ENCODE data around the gene RPTOR. TPM values are rescaled to one million over a fixed set of nuclear protein-coding genes. Genes with fewer than 3 reads are reported as not detected.

Gene RPTOR
- polyA plus RNA-seq, 1 donor (not counting 4 experiments of a cell fraction or from before 2014, with no cell fraction given): 4.0 TPM

DNA sequence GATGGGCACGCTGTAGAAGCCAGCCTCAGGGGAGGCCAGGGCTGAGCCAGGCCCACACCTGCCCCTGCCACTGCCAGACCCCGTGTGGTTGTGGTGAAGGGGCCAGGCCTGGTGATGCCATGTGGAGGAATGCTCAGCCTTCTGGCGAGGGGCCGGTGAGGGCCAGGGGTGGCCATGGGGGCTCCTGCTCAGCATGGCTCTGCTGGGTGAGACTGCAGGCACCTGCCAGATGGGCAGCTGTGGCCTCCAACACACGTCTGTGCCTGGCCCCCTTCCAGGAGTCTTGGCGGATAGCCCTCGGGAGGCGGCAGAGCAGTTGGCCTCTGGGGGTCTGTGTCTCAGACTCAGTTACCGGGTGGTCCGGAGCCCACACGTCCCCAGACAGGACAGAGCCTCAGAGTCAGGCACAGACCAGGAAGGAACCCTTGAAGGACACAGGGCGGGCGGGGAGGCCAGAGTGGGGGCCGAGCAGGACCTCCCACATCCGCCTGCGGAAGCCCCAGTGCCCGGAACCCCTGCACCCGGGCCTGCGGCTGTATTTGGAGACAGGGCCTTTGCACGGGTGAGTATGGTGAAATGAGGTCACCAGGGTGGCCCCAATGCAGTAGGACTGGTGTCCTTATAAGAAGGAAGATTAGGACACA lies 424.5 kb downstream of the RPTOR start:
- FAIRE-seq (no peak), DNase-seq (ENCODE audit: low read depth, low spot score) (no peak)
- Histone ChIP-seq H3K27ac (ENCODE audit: control insufficient read depth, insufficient read depth, low read length) (no peak overlapping the region), H3K27me3 (ENCODE audit: control insufficient read depth, extremely low read depth, insufficient read depth, low read length) (peaks cover 27% of the 10 kb centered on the region), H3K9me1 (ENCODE audit: control insufficient read depth, extremely low read depth, insufficient read depth, low read length) (no peaks in the 10 kb centered on the region), H3K79me2 (ENCODE audit: control insufficient read depth, insufficient read depth, low read length) (no peaks in the 10 kb centered on the region), H3K4me2 (ENCODE audit: control insufficient read depth, extremely low read depth, insufficient read depth, low read depth, low read length) (no peak overlapping the region), H3K9ac (ENCODE audit: control insufficient read depth, extremely low read depth, insufficient read depth, low read length) (no peak overlapping the region), H3K36me3 (ENCODE audit: control insufficient read depth in 2 of 2, extremely low read depth in 1 of 2, insufficient read depth in 2 of 2, low read length in 2 of 2) (no peaks in the 10 kb centered on the region), H3K4me3 (ENCODE audit: control insufficient read depth in 2 of 3, extremely low read depth in 1 of 3, insufficient read depth in 2 of 3, low read depth in 1 of 3, low read length in 3 of 3) (no peak overlapping the region), H2AFZ (ENCODE audit: control insufficient read depth, low read length) (no peak overlapping the region), H4K20me1 (ENCODE audit: control insufficient read depth, extremely low read depth, insufficient read depth, low read length) (no peaks in the 10 kb centered on the region), H3K4me1 (ENCODE audit: control insufficient read depth, extremely low read depth, insufficient read depth, low read length) (no peaks in the 10 kb centered on the region), H3K9me3 (ENCODE audit: control insufficient read depth, low read depth, low read length) (no peaks in the 10 kb centered on the region)
- dilution Hi-C loops (cut with MboI; ENCODE audit: extremely low pct_ligation_motif_present, low sequenced_read_pairs): no loop called here
- TF ChIP-seq, protein P1, sequence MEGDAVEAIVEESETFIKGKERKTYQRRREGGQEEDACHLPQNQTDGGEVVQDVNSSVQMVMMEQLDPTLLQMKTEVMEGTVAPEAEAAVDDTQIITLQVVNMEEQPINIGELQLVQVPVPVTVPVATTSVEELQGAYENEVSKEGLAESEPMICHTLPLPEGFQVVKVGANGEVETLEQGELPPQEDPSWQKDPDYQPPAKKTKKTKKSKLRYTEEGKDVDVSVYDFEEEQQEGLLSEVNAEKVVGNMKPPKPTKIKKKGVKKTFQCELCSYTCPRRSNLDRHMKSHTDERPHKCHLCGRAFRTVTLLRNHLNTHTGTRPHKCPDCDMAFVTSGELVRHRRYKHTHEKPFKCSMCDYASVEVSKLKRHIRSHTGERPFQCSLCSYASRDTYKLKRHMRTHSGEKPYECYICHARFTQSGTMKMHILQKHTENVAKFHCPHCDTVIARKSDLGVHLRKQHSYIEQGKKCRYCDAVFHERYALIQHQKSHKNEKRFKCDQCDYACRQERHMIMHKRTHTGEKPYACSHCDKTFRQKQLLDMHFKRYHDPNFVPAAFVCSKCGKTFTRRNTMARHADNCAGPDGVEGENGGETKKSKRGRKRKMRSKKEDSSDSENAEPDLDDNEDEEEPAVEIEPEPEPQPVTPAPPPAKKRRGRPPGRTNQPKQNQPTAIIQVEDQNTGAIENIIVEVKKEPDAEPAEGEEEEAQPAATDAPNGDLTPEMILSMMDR (optimal IDR thresholded peaks at IDR 0.05 in 1 of 3, IDR thresholded peaks at IDR 0.05 in 1 of 3, conservative IDR thresholded peaks at IDR 0.05 in 1 of 3; ENCODE audit: extremely low read depth in 1 of 3, insufficient read depth in 2 of 3, low read length in 3 of 3): no peak
- no peak for TF ChIP-seq EZH2 (IDR thresholded peaks at IDR 0.05; ENCODE audit: low read length)

DNA sequence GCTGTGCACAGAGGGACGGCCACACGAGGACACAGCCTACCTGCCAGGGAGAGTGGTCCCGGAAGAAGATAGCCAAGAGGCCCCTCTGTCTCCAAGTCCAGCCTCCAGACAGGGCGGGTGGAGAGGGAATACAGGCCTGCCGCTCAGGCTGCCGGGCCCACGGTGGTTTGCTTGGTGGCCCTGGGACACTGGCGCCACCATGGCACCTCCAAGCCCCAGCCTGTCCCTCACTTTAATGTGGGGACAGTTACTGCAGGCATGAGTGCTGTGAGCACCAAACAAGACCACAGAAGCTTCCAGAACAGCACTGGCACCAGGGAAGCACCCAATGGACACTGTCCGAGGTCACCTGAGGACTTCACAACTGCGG lies 425.0 kb downstream of the RPTOR start:
- Histone ChIP-seq H3K27ac (ENCODE audit: control insufficient read depth, insufficient read depth, low read length) (no peak overlapping the region), H3K79me2 (ENCODE audit: control insufficient read depth, insufficient read depth, low read length) (no peaks in the 10 kb centered on the region), H3K4me3 (ENCODE audit: control insufficient read depth in 2 of 3, extremely low read depth in 1 of 3, insufficient read depth in 2 of 3, low read depth in 1 of 3, low read length in 3 of 3) (no peak overlapping the region), H3K4me2 (ENCODE audit: control insufficient read depth, extremely low read depth, insufficient read depth, low read depth, low read length) (no peak overlapping the region), H3K36me3 (ENCODE audit: control insufficient read depth in 2 of 2, extremely low read depth in 1 of 2, insufficient read depth in 2 of 2, low read length in 2 of 2) (no peaks in the 10 kb centered on the region), H4K20me1 (ENCODE audit: control insufficient read depth, extremely low read depth, insufficient read depth, low read length) (no peaks in the 10 kb centered on the region), H3K9me3 (ENCODE audit: control insufficient read depth, low read depth, low read length) (no peaks in the 10 kb centered on the region), H3K9ac (ENCODE audit: control insufficient read depth, extremely low read depth, insufficient read depth, low read length) (no peak overlapping the region), H3K27me3 (ENCODE audit: control insufficient read depth, extremely low read depth, insufficient read depth, low read length) (peaks cover 27% of the 10 kb centered on the region), H3K4me1 (ENCODE audit: control insufficient read depth, extremely low read depth, insufficient read depth, low read length) (no peaks in the 10 kb centered on the region), H2AFZ (ENCODE audit: control insufficient read depth, low read length) (no peak overlapping the region), H3K9me1 (ENCODE audit: control insufficient read depth, extremely low read depth, insufficient read depth, low read length) (no peaks in the 10 kb centered on the region)
- FAIRE-seq (no peak), DNase-seq (ENCODE audit: low read depth, low spot score) (no peak)
- TF ChIP-seq, protein P1 (optimal IDR thresholded peaks at IDR 0.05 in 1 of 3, IDR thresholded peaks at IDR 0.05 in 1 of 3, conservative IDR thresholded peaks at IDR 0.05 in 1 of 3; ENCODE audit: extremely low read depth in 1 of 3, insufficient read depth in 2 of 3, low read length in 3 of 3): no peak
- TF ChIP-seq EZH2 (IDR thresholded peaks at IDR 0.05; ENCODE audit: low read length): no peak
- dilution Hi-C loops (cut with MboI; ENCODE audit: extremely low pct_ligation_motif_present, low sequenced_read_pairs): no loop called here

All from keratinocyte (primary cell).